GM23248 (cell line): ENCODE results near the gene SLC11A1.

Experiments
- EZH2 ChIP-seq: fragments of 200-600 bp; sonication (generic); IDR thresholded peaks from 2 replicates; pipeline ENCODE4 v1.6.1; 2018; ENCODE audit warnings: antibody characterized with exemption, mild to moderate bottlenecking; ENCODE audit not compliant: insufficient read depth, poor library complexity, severe bottlenecking
- EZH2phosphoT487 ChIP-seq: fragments of 200-600 bp; sonication (generic); IDR thresholded peaks from 2 replicates; pipeline ENCODE4 v1.6.1; 2018; ENCODE audit warnings: antibody characterized with exemption, moderate library complexity, mild to moderate bottlenecking, low read depth; ENCODE audit not compliant: insufficient read depth

DNA sequence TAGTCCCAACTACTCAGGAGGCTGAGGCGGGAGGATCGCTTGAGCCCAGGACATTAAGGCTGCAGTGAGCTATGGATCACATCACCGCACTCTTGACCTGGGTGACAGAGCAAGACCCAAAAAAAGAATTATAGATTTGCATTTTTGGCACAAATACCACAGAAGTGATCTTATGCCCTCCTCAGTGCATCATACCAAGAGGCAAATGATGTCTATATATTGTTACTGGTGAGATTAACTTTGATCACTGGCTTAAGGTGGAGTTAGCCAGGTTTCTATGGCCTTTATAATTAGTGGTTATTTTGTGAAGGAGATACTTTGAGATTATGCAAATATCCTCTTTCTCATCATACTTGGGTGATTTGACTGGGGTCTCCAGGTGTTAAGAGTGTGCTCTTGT is 47.5 kb upstream of the SLC11A1 start:
- TF ChIP-seq EZH2phosphoT487 (no peak), EZH2 (no peak)
